ENCODE data around the gene RASL10B. TPM values are rescaled to one million over a fixed set of nuclear protein-coding genes. Genes with fewer than 3 reads are reported as not detected.

The RASL10B gene
- total RNA-seq, 1 experiment from 2014 or later, result 0.09 TPM

GRCh38 chr17:35726953-35727460, 4.4 kb upstream of the RASL10B start:
- peaks cover 25% of the 10 kb centered on the region for H3K4me1 Mint-ChIP-seq (ENCODE audit: insufficient read depth, unreplicated experiment)
- ChIA-PET CTCF (interaction anchor here (0.6 to 11.3 kb wide), 6 partner anchors 21 to 213 kb away, joined by 3 to 81 read pairs (median 8); no protein-coding TSS in a partner anchor), POLR2A (interaction anchor here (1.2 to 1.6 kb wide), 3 partner anchors 16 to 27 kb away, joined by 3 to 4 read pairs (median 3); no protein-coding TSS in a partner anchor)

GRCh38 chr17:35727635-35728034, 3.8 kb upstream of the RASL10B start:
- no peaks in the 10 kb centered on the region for H3K27me3 Mint-ChIP-seq (ENCODE audit: insufficient read depth, unreplicated experiment)
- ChIA-PET POLR2A (interaction anchor here (1.5 to 1.6 kb wide), 2 partner anchors 16 to 18 kb away, joined by 3 to 4 read pairs; no protein-coding TSS in a partner anchor), CTCF (interaction anchor here (2.2 to 11.3 kb wide), 4 partner anchors 20 to 114 kb away, joined by 6 to 81 read pairs (median 14); no protein-coding TSS in a partner anchor)
- no peak overlapping the region for H3K4me3 Mint-ChIP-seq (ENCODE audit: unreplicated experiment)
- intact Hi-C loops (cut with micrococcal nuclease), result no loop called here
- no peaks in the 10 kb centered on the region for H3K9me3 Mint-ChIP-seq (ENCODE audit: unreplicated experiment)
- peaks cover 40% of the 10 kb centered on the region for H3K36me3 Mint-ChIP-seq (ENCODE audit: insufficient read depth, unreplicated experiment)
- no peak for DNase-seq (ENCODE audit: unreplicated experiment)
- no TSS peak for BruUV-seq (replicated peaks)
- no peak overlapping the region for H3K27ac Mint-ChIP-seq (ENCODE audit: low read depth, unreplicated experiment)
- peaks cover 25% of the 10 kb centered on the region for H3K4me1 Mint-ChIP-seq (ENCODE audit: insufficient read depth, unreplicated experiment)
- no peak for TF ChIP-seq CTCF (IDR thresholded peaks at IDR 0.05; ENCODE audit: unreplicated experiment)

More at GRCh38 chr17:35726953-35727460, 4.4 kb upstream of the RASL10B start:
- Mint-ChIP-seq H3K36me3 (ENCODE audit: insufficient read depth, unreplicated experiment) (peaks cover 43% of the 10 kb centered on the region), H3K4me3 (ENCODE audit: unreplicated experiment) (no peak overlapping the region), H3K27ac (ENCODE audit: low read depth, unreplicated experiment) (peak overlapping the region; percentile 77), H3K27me3 (ENCODE audit: insufficient read depth, unreplicated experiment) (no peaks in the 10 kb centered on the region), H3K9me3 (ENCODE audit: unreplicated experiment) (no peaks in the 10 kb centered on the region)
- no TSS peak for BruUV-seq (replicated peaks)
- TF ChIP-seq CTCF (IDR thresholded peaks at IDR 0.05; ENCODE audit: unreplicated experiment), result no peak
- intact Hi-C loops (cut with micrococcal nuclease), result no loop called here
- DNase-seq (ENCODE audit: unreplicated experiment), result no peak

- Mint-ChIP-seq H3K9me3 (ENCODE audit: unreplicated experiment) (no peaks in the 10 kb centered on the region), H3K27ac (ENCODE audit: low read depth, unreplicated experiment) (no peak overlapping the region), H3K36me3 (ENCODE audit: insufficient read depth, unreplicated experiment) (peaks cover 36% of the 10 kb centered on the region), H3K4me1 (ENCODE audit: insufficient read depth, unreplicated experiment) (peaks cover 25% of the 10 kb centered on the region), H3K27me3 (ENCODE audit: insufficient read depth, unreplicated experiment) (no peaks in the 10 kb centered on the region), H3K4me3 (ENCODE audit: unreplicated experiment) (no peak overlapping the region)
- DNase-seq (ENCODE audit: unreplicated experiment), result no peak
- ChIA-PET POLR2A (interaction anchor here (1.2 kb wide), 1 partner anchor 11 kb away, joined by 3 read pairs; no protein-coding TSS in a partner anchor), CTCF (interaction anchor here (2.2 to 11.3 kb wide), 3 partner anchors 19 to 115 kb away, joined by 6 to 81 read pairs (median 17); no protein-coding TSS in a partner anchor)
- intact Hi-C loops (cut with micrococcal nuclease), result no loop called here
- no TSS peak for BruUV-seq (replicated peaks)
- TF ChIP-seq CTCF (IDR thresholded peaks at IDR 0.05; ENCODE audit: unreplicated experiment), result no peak
Observed at GRCh38 chr17:35728551-35728950, 2.9 kb upstream of the RASL10B start.

- ChIA-PET POLR2A (interaction anchor here (0.6 to 1.7 kb wide), 2 partner anchors 17 to 815 kb away, joined by 3 to 4 read pairs; no protein-coding TSS in a partner anchor), CTCF (interaction anchor here (0.6 to 11.3 kb wide), 3 partner anchors 12 to 34 kb away, joined by 3 to 81 read pairs (median 6); no protein-coding TSS in a partner anchor)
- H3K9me3 Mint-ChIP-seq (ENCODE audit: unreplicated experiment), result no peaks in the 10 kb centered on the region
- H3K27me3 Mint-ChIP-seq (ENCODE audit: insufficient read depth, unreplicated experiment), result no peaks in the 10 kb centered on the region
- no peak for TF ChIP-seq CTCF (IDR thresholded peaks at IDR 0.05; ENCODE audit: unreplicated experiment)
- no peak overlapping the region for H3K27ac Mint-ChIP-seq (ENCODE audit: low read depth, unreplicated experiment)
- DNase-seq (ENCODE audit: unreplicated experiment), result no peak
- intact Hi-C loops (cut with micrococcal nuclease), result no loop called here
- no TSS peak for BruUV-seq (replicated peaks)
- no peak overlapping the region for H3K4me3 Mint-ChIP-seq (ENCODE audit: unreplicated experiment)
- peaks cover 25% of the 10 kb centered on the region for H3K4me1 Mint-ChIP-seq (ENCODE audit: insufficient read depth, unreplicated experiment)
- H3K36me3 Mint-ChIP-seq (ENCODE audit: insufficient read depth, unreplicated experiment), result peaks cover 28% of the 10 kb centered on the region
Observed at GRCh38 chr17:35729405-35729833, 2.0 kb upstream of the RASL10B start.

Measured in MCF 10A (cell line).